ENCODE results near the gene AKR7A2.
"Not testable (repeated sequence)": the region's sequence is repeated elsewhere in the genome, so short reads cannot be mapped to it uniquely, and the experiment has no call there.

Gene AKR7A2

DNA sequence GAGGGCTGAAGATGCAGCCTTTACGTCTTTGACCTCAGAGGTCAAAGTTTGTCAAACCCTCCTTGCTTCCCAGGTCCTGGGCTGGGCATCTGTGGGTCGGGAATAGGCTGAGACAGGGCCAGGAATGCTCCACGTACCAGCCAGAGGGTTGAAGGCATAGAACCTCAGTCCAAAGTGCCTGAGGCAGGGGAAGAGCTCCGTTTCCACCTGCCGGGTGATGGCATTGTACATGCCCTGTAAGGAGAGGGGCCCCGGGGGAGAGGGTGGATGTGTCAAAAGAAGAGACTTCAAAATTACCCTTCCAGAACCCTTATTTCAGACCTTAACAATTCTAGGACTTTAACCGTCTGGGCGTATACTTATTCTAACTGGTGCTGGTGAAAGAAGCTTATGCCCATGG lies 27.1 kb downstream of the AKR7A2 start:
- ChIA-PET CTCF (no interaction called here), POLR2A (no interaction called here)
- no peak for TF ChIP-seq CTCF (IDR thresholded peaks at IDR 0.05; ENCODE audit: insufficient read depth, low read length, missing control alignments)
- no peak overlapping the region for H3K4me3 ChIP-seq (ENCODE audit: low read depth, low read length)
- no peak for DNase-seq (ENCODE audit: low read depth, low spot score)

GRCh38 chr1:19283891-19284290 lies 28.1 kb downstream of the AKR7A2 start:
- CTCF ChIA-PET, result no interaction called here

DNA sequence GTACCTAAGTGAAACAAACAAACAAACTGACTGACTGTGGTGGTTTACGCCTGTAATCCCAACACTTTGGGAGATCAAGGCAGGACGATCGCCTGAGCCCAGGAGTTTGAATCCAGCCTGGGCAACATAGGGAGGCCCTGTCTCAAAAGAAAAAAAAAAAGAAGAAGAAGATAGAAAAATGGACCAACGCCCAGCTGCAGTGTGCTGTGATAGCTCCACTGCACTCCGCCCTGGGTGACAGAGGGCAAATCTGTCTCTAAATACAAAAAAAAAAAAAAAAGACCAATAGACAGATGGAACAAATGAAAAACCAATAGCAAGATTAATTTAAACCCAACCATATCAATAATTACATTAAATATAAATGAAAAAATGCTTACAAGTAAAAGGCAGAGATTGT lies 37.3 kb downstream of the AKR7A2 start:
- POLR2A ChIA-PET, result no interaction called here
- DNase-seq (ENCODE audit: low read depth, low spot score), result no peak
- CTCF ChIA-PET, result no interaction called here
- no peak for TF ChIP-seq CTCF (IDR thresholded peaks at IDR 0.05; ENCODE audit: insufficient read depth, low read length, missing control alignments)
- no peak overlapping the region for H3K4me3 ChIP-seq (ENCODE audit: low read depth, low read length)

More at GRCh38 chr1:19283891-19284290, 28.1 kb downstream of the AKR7A2 start:
- H3K4me3 ChIP-seq (ENCODE audit: low read depth, low read length), result no peak overlapping the region
- POLR2A ChIA-PET, result no interaction called here
- no peak for DNase-seq (ENCODE audit: low read depth, low spot score)
- no peak for TF ChIP-seq CTCF (IDR thresholded peaks at IDR 0.05; ENCODE audit: insufficient read depth, low read length, missing control alignments)

GRCh38 chr1:19273844-19274531 lies 38.0 kb downstream of the AKR7A2 start:
- CTCF ChIA-PET; POLR2A ChIA-PET; DNase-seq (ENCODE audit: low read depth, low spot score); H3K4me3 ChIP-seq (ENCODE audit: low read depth, low read length): not testable (repeated sequence)

DNA sequence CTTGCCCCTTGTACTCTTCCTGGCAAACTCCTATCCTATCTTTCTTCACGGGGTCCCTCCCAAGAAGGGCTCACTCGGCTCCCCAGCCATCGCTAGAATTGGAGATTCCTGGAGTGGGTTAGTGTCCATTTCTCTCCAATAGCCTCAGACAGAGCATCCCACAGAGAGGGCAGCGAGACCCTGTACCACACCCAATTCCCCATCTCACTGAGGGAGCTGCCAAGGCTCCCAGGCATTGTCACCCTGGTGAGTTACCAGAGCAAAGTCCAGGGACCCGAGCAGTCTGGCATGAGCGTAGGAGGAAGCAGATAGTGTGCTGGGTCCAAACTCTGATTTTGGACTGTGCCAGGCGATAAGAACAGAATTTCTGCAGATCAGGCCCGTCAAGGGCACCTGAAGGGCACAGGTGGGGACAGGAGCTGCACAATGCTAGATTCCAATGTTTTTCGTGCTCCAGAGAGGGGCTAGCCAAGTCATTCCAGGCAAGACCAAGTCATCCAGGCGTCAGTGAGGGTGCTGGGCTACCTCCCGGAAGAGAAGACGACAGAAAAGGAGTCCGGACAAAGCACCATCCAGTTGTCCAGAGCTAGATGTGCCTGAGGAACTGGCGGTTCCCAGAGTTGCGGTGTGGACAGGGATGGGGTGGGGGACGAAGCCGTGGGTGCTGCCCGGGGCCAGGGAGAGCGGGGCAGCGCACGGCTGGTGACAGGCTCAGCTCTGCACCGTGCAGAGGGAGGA lies 38.7 kb downstream of the AKR7A2 start:
- no peak overlapping the region for H3K4me3 ChIP-seq (ENCODE audit: low read depth, low read length)
- no peak for DNase-seq (ENCODE audit: low read depth, low spot score)
- ChIA-PET CTCF (no interaction called here), POLR2A (no interaction called here)
- TF ChIP-seq CTCF (IDR thresholded peaks at IDR 0.05; ENCODE audit: insufficient read depth, low read length, missing control alignments), result no peak

GRCh38 chr1:19272064-19272463 lies 39.9 kb downstream of the AKR7A2 start:
- DNase-seq (ENCODE audit: low read depth, low spot score), result no peak
- POLR2A ChIA-PET, result no interaction called here
- no peak overlapping the region for H3K4me3 ChIP-seq (ENCODE audit: low read depth, low read length)
- CTCF ChIA-PET, result no interaction called here
- TF ChIP-seq CTCF (IDR thresholded peaks at IDR 0.05; ENCODE audit: insufficient read depth, low read length, missing control alignments), result no peak

GRCh38 chr1:19270343-19270730 lies 41.6 kb downstream of the AKR7A2 start:
- POLR2A ChIA-PET; CTCF ChIA-PET; DNase-seq (ENCODE audit: low read depth, low spot score); H3K4me3 ChIP-seq (ENCODE audit: low read depth, low read length): not testable (repeated sequence)

GRCh38 chr1:19269427-19270342 lies 42.3 kb downstream of the AKR7A2 start:
- H3K4me3 ChIP-seq (ENCODE audit: low read depth, low read length); DNase-seq (ENCODE audit: low read depth, low spot score); POLR2A ChIA-PET: not testable (repeated sequence)
- CTCF ChIA-PET, result interaction anchor here (1.1 kb wide), 1 partner anchor 11 kb away, joined by 3 read pairs; no protein-coding TSS in a partner anchor
